Urinary bladder (tissue), 4 donors: ENCODE results near the gene PLK4. TPM values are rescaled to one million over a fixed set of nuclear protein-coding genes. Genes with fewer than 3 reads are reported as not detected.
"Not testable (repeated sequence)": the region's sequence is repeated elsewhere in the genome, so short reads cannot be mapped to it uniquely, and the experiment has no call there.

Experiments
- DNase-seq: peaks from one replicate; pipeline ENCODE4 v3.0.0-alpha.2; 2015; ENCODE audit errors: extremely low spot score
- H3K27ac ChIP-seq: one replicate; pipeline ENCODE4 v1.5.1; 2013; ENCODE audit warnings: low read depth, mild to moderate bottlenecking, moderate library complexity
- H3K36me3 ChIP-seq: one replicate; pipeline ENCODE4 v1.6.1; 2013; ENCODE audit warnings: mild to moderate bottlenecking, moderate library complexity; ENCODE audit not compliant: insufficient read depth
- H3K4me1 ChIP-seq: one replicate; pipeline ENCODE4 v1.6.1; 2013; ENCODE audit warnings: mild to moderate bottlenecking, moderate library complexity; ENCODE audit not compliant: insufficient read depth
- H3K4me3 ChIP-seq: one replicate; pipeline ENCODE4 v1.5.1; 2013; ENCODE audit warnings: low read depth, low read length
- WGBS: extraction: QIAGEN DNeasy Blood & Tissue Kit; methylation state at CpG from one replicate; pipeline ENCODE4 v1.1.7; 2013; 5-methylcytosine and 5-hydroxymethylcytosine counted together
- polyA plus RNA-seq: library from polyadenylated mRNA; stranded (reverse); fragments of 200-250 nt; gene quantifications from one replicate; pipeline ENCODE4 v1.2.3, GENCODE V29; 2013
- small RNA-seq: library from RNA; depleted of rRNA; stranded (forward); fragments of <200 nt; gene quantifications from one replicate; pipeline ENCODE3, GENCODE V24; 2014
- total RNA-seq: library from RNA; depleted of rRNA; stranded (reverse); fragments of >200 nt; gene quantifications from one replicate; pipeline ENCODE4 v1.2.3, GENCODE V29; 2014
- donor health status: healthy with polysubstance abuse.
- donor health status: healthy.

Gene PLK4
- total and polyA plus RNA-seq, 2 donors: 1.5 to 21.6 TPM

- H3K27ac ChIP-seq, H3K4me3 ChIP-seq, H3K4me1 ChIP-seq, DNase-seq, H3K36me3 ChIP-seq: not testable (repeated sequence)
- 89% methylated on average over 6 of the region's 6 CpGs for WGBS
Observed at GRCh38 chr4:127931836-127932235, 51.1 kb downstream of the PLK4 start.

GRCh38 chr4:127936974-127937373, 56.3 kb downstream of the PLK4 start:
- Histone ChIP-seq H3K4me3 (no peak overlapping the region), H3K27ac (no peak overlapping the region), H3K4me1 (no peaks in the 10 kb centered on the region), H3K36me3 (no peaks in the 10 kb centered on the region)
- no peak for DNase-seq
- 98% methylated on average over 1 of the region's 1 CpG for WGBS

Small RNAs within 50 kb of the gene (small RNA-seq; reads per million reads assigned to genes)
- not detected for gene RNU6-583P

Other genes with a start within 250 kb of the PLK4 start
- gene INTU, start 247.9 kb upstream of the PLK4 start, total RNA-seq: 33.6 TPM
- 3.1 TPM for gene INTU, start 247.9 kb upstream of the PLK4 start, polyA plus RNA-seq
- gene SLC25A31, start 150.5 kb upstream of the PLK4 start, total RNA-seq: not detected
- gene SLC25A31, start 150.5 kb upstream of the PLK4 start, polyA plus RNA-seq: not detected
- 4.5 TPM for gene HSPA4L, start 98.6 kb upstream of the PLK4 start, total RNA-seq
- 1.7 TPM for gene HSPA4L, start 98.6 kb upstream of the PLK4 start, polyA plus RNA-seq
- 64.4 TPM for gene MFSD8, start 84.3 kb downstream of the PLK4 start, total RNA-seq
- gene MFSD8, start 84.3 kb downstream of the PLK4 start, polyA plus RNA-seq: 8.9 TPM
- 19.5 TPM for gene ABHD18, start 84.5 kb downstream of the PLK4 start, total RNA-seq
- 4.4 TPM for gene ABHD18, start 84.5 kb downstream of the PLK4 start, polyA plus RNA-seq
- 55.4 TPM for gene LARP1B, start 180.4 kb downstream of the PLK4 start, total RNA-seq
- gene LARP1B, start 180.4 kb downstream of the PLK4 start, polyA plus RNA-seq: 11.1 TPM